H9 (cell line): ENCODE results near the gene FGR. TPM values are rescaled to one million over a fixed set of nuclear protein-coding genes. Genes with fewer than 3 reads are reported as not detected.

Experiments
- DNase-seq: peaks from one replicate; pipeline ENCODE4 v3.0.0-alpha.2; 2017
- H2AFZ ChIP-seq: one replicate; pipeline ENCODE4 v1.6.1; 2013; ENCODE audit warnings: mild to moderate bottlenecking, low read length, control low read depth, moderate library complexity
- H2AK5ac ChIP-seq: 2 replicates; pipeline ENCODE4 v1.6.1; 2013; ENCODE audit warnings: low read length, control low read depth, mixed read lengths; ENCODE audit not compliant: insufficient read length
- H2BK120ac ChIP-seq: one replicate; pipeline ENCODE4 v1.6.1; 2013; ENCODE audit warnings: low read depth, mild to moderate bottlenecking, low read length, control low read depth, inconsistent platforms; ENCODE audit not compliant: poor library complexity, severe bottlenecking
- H2BK12ac ChIP-seq: 2 replicates; pipeline ENCODE4 v1.6.1; 2013; ENCODE audit warnings: low read length, control low read depth, mixed read lengths, low read depth; ENCODE audit not compliant: insufficient read length
- H2BK15ac ChIP-seq: 2 replicates; pipeline ENCODE4 v1.6.1; 2013; ENCODE audit warnings: low read depth, low read length, control low read depth
- H2BK20ac ChIP-seq: one replicate; pipeline ENCODE4 v1.6.1; 2013; ENCODE audit warnings: low read depth, mild to moderate bottlenecking, low read length, control low read depth, inconsistent platforms; ENCODE audit not compliant: poor library complexity, severe bottlenecking
- H2BK5ac ChIP-seq: 2 replicates; pipeline ENCODE4 v1.6.1; 2013; ENCODE audit warnings: low read length, control low read depth, mixed read lengths; ENCODE audit not compliant: insufficient read length
- H3K14ac ChIP-seq: 2 replicates; pipeline ENCODE4 v1.6.1; 2013; ENCODE audit warnings: low read length, control low read depth; ENCODE audit not compliant: insufficient read depth
- H3K18ac ChIP-seq: 2 replicates; pipeline ENCODE4 v1.6.1; 2013; ENCODE audit warnings: low read depth, mild to moderate bottlenecking, mixed read lengths, low read length, control low read depth; ENCODE audit not compliant: insufficient read length
- H3K23ac ChIP-seq: 2 replicates; pipeline ENCODE4 v1.6.1; 2013; ENCODE audit warnings: low read length, control low read depth, mixed read lengths, low read depth; ENCODE audit not compliant: insufficient read length
- H3K23me2 ChIP-seq: 2 replicates; pipeline ENCODE4 v1.6.1; 2013; ENCODE audit warnings: low read depth, mild to moderate bottlenecking, mixed read lengths, low read length, control low read depth; ENCODE audit not compliant: insufficient read length, poor library complexity, severe bottlenecking
- H3K27ac ChIP-seq: 2 replicates; pipeline ENCODE4 v1.5.1; 2013; ENCODE audit warnings: low read length, control low read depth, mixed read lengths, low read depth; ENCODE audit not compliant: insufficient read length
- H3K27me3 ChIP-seq: 2 replicates; pipeline ENCODE4 v1.6.1; 2013; ENCODE audit warnings: low read length, control low read depth, inconsistent platforms; ENCODE audit not compliant: insufficient read depth
- H3K4ac ChIP-seq: 2 replicates; pipeline ENCODE4 v1.6.1; 2013; ENCODE audit warnings: low read depth, mild to moderate bottlenecking, control low read depth, inconsistent platforms, low read length, moderate library complexity
- H3K4me1 ChIP-seq: 2 replicates; pipeline ENCODE4 v1.6.1; 2013; ENCODE audit warnings: low read length, control low read depth, inconsistent platforms; ENCODE audit not compliant: insufficient read depth
- H3K4me2 ChIP-seq: 2 replicates; pipeline ENCODE4 v1.6.1; 2013; ENCODE audit warnings: low read length, control low read depth, mixed read lengths; ENCODE audit not compliant: insufficient read length, insufficient read depth
- H3K56ac ChIP-seq: 2 replicates; pipeline ENCODE4 v1.6.1; 2013; ENCODE audit warnings: low read depth, mild to moderate bottlenecking, mixed read lengths, low read length, control low read depth; ENCODE audit not compliant: insufficient read length
- H3K79me1 ChIP-seq: 2 replicates; pipeline ENCODE4 v1.6.1; 2013; ENCODE audit warnings: low read depth, mild to moderate bottlenecking, moderate library complexity, low read length, control low read depth, inconsistent platforms; ENCODE audit not compliant: insufficient read depth, poor library complexity, severe bottlenecking
- H3K79me2 ChIP-seq: 2 replicates; pipeline ENCODE4 v1.6.1; 2013; ENCODE audit warnings: low read length, control low read depth, inconsistent platforms; ENCODE audit not compliant: insufficient read depth
- H3K9ac ChIP-seq: 2 replicates; pipeline ENCODE4 v1.6.1; 2013; ENCODE audit warnings: low read length, control low read depth, mixed read lengths; ENCODE audit not compliant: insufficient read length; ENCODE audit errors: extremely low read depth
- H3K9me3 ChIP-seq: one replicate; pipeline ENCODE4 v1.6.1; 2013; ENCODE audit warnings: low read depth, low read length, inconsistent platforms; ENCODE audit not compliant: control insufficient read depth
- H3T11ph ChIP-seq: one replicate; pipeline ENCODE4 v1.6.1; 2013; ENCODE audit warnings: mild to moderate bottlenecking, low read length, control low read depth, inconsistent platforms
- H4K20me1 ChIP-seq: one replicate; pipeline ENCODE4 v1.6.1; 2013; ENCODE audit not compliant: control insufficient read depth, insufficient read length, insufficient read depth
- H4K5ac ChIP-seq: 2 replicates; pipeline ENCODE4 v1.6.1; 2013; ENCODE audit warnings: low read depth, mild to moderate bottlenecking, mixed read lengths, low read length, control low read depth; ENCODE audit not compliant: insufficient read length
- H4K8ac ChIP-seq: replicated peaks from 2 replicates; pipeline ENCODE4 v1.6.1; 2013; ENCODE audit warnings: low read length, control low read depth, mixed read lengths, low read depth; ENCODE audit not compliant: insufficient read length
- H4K91ac ChIP-seq: 2 replicates; pipeline ENCODE4 v1.6.1; 2013; ENCODE audit warnings: low read depth, mild to moderate bottlenecking, moderate library complexity, mixed read lengths, low read length, control low read depth; ENCODE audit not compliant: insufficient read length
- H3K27ac Mint-ChIP-seq, 3 experiments: 2 replicates in 2 of 3; 3 replicates in 1 of 3; pipeline ENCODE4 v1.8.0; 2020 to 2021; ENCODE audit warnings: mixed read lengths in 3 of 3, mild to moderate bottlenecking in 1 of 3, moderate library complexity in 1 of 3
- H3K27me3 Mint-ChIP-seq: 2 replicates; pipeline ENCODE4 v1.8.0; 2021; ENCODE audit warnings: low read depth, mild to moderate bottlenecking, moderate library complexity, mixed read lengths
- H3K36me3 Mint-ChIP-seq, 3 experiments: 2 replicates in 2 of 3; 3 replicates in 1 of 3; pipeline ENCODE4 v1.8.0; 2020 to 2021; ENCODE audit warnings: low read depth in 3 of 3, mixed read lengths in 3 of 3; ENCODE audit not compliant: insufficient read depth in 1 of 3
- H3K4me1 Mint-ChIP-seq, 2 experiments: 2 replicates each; pipeline ENCODE4 v1.8.0; 2020; ENCODE audit warnings: mixed read lengths in 2 of 2
- H3K4me3 Mint-ChIP-seq, 2 experiments: 2 replicates in 1 of 2; 3 replicates in 1 of 2; pipeline ENCODE4 v1.8.0; 2020 to 2021; ENCODE audit warnings: mild to moderate bottlenecking in 2 of 2, mixed read lengths in 2 of 2, moderate library complexity in 1 of 2
- H3K9me3 Mint-ChIP-seq, 2 experiments: 2 replicates in 1 of 2; 3 replicates in 1 of 2; pipeline ENCODE4 v1.8.0; 2020; ENCODE audit warnings: mild to moderate bottlenecking in 2 of 2, mixed read lengths in 2 of 2, moderate library complexity in 1 of 2
- CTCF ChIP-seq: fragments of 200-600 bp; sonication (generic); conservative IDR thresholded peaks from 3 replicates; pipeline ENCODE4 v1.8.0; 2021; ENCODE audit warnings: antibody characterized with exemption, mild to moderate bottlenecking
- WGBS: extraction: QIAGEN DNeasy Blood & Tissue Kit; methylation state at CpG from one replicate; pipeline ENCODE4 v1.1.7; 2013; ENCODE audit warnings: missing lambda C conversion rate, low lambda C conversion rate, mixed read lengths; ENCODE audit not compliant: insufficient read length; ENCODE audit errors: extremely low coverage; 5-methylcytosine and 5-hydroxymethylcytosine counted together
- total RNA-seq: library from RNA; stranded (reverse); gene quantifications from 2 replicates; pipeline ENCODE4 v1.2.1, GENCODE V29; 2021

The FGR gene
- total RNA-seq, 1 experiment from 2014 or later = not detected

- Histone ChIP-seq H2BK20ac (no peak overlapping the region), H2BK120ac (no peak overlapping the region), H2BK12ac (no peak overlapping the region), H3K4me1 (peaks cover 8% of the 10 kb centered on the region; the same call in 1 of the 2 replicates), H4K91ac (no peak overlapping the region), H3K18ac (no peak overlapping the region), H2BK15ac (no peak overlapping the region), H2BK5ac (no peak overlapping the region), H4K8ac (no peak overlapping the region), H3K27me3 (no peaks in the 10 kb centered on the region), H4K5ac (no peak overlapping the region), H3K27ac (no peak overlapping the region), H3K9me3 (no peaks in the 10 kb centered on the region), H3K4ac (no peak overlapping the region), H3K9ac (no peak overlapping the region), H2AK5ac (no peak overlapping the region), H3K56ac (no peak overlapping the region), H2AFZ (no peak overlapping the region), H3T11ph (no peak overlapping the region), H3K79me1 (no peaks in the 10 kb centered on the region), H3K23me2 (peaks cover 7% of the 10 kb centered on the region), H3K79me2 (no peaks in the 10 kb centered on the region), H3K4me2 (no peak overlapping the region), H3K23ac (no peak overlapping the region), H4K20me1 (no peaks in the 10 kb centered on the region), H3K14ac (no peak overlapping the region)
- H3K36me3 Mint-ChIP-seq = no peaks in the 10 kb centered on the region
- WGBS = no CpG with 5 or more reads among the region's 5 CpGs
- DNase-seq = no peak
- H3K27ac Mint-ChIP-seq = no peak overlapping the region
- H3K9me3 Mint-ChIP-seq = no peaks in the 10 kb centered on the region
- TF ChIP-seq CTCF = no peak
- peaks cover 6% of the 10 kb centered on the region for H3K27me3 Mint-ChIP-seq
- peaks cover 27 to 35% of the 10 kb centered on the region in 2 experiments for H3K4me1 Mint-ChIP-seq
- no peak overlapping the region for H3K4me3 Mint-ChIP-seq
These were observed 27.3 kb upstream of the FGR start for GRCh38 chr1:27662261-27662660.
